ENCODE measurements around the gene RNF6.

Gene RNF6

DNA sequence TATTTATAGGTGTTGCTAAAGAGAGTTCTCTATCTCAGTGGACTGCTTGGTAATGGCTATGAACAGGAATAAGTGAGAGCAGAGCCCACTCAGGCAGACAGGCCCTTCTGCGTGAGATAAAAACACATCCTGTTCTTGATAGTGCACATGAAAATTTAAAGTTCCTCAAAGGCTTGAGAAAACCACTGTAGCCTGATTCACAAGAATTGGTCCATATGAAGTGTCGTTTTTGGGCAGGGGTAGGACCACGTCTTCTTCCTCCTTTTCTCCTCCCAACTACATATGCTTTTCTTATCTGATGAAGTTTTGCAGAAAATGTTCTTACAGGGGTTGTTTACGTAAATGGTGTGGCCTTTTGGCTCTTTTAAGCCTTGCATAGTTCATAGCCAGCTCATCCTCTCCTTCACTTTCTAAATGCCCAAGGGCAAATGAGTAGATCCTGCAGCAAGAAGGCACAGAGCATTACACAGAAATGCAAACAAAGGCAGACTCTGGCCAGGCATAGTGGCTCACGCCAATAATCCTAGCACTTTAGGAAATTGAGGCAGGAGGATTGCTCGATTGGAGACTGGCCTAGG is 53.8 kb downstream of the RNF6 start:
- DNase-seq (ENCODE audit: low read depth in 2 of 2, low spot score in 1 of 2): no peak

DNA sequence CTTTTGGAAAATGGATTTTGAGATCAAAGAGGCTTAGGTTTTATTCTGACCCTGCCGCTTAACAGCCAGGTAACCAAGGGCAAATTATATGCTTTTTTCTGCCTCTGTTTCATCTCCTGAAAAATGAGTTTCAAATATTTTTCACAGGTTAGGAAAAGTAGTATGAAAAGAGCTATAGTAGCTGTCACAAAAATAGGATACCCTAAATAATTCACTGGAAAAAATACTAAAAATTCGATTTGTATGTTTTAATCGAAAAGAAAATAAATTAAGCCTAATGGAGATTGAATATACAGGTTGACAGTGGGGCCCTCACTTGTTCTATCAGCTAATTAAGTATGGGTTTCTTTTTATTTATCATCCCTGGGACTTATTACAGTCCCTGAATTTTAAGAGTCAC is 58.3 kb downstream of the RNF6 start:
- no peak for DNase-seq (ENCODE audit: low read depth in 2 of 2, low spot score in 1 of 2)

All from stimulated activated CD8-positive, alpha-beta memory T cell treated with anti-CD3 and anti-CD28 coated beads, Interleukin-4, amount 100 ng/mL, for 1 hour (primary cell).